Retinal pigment epithelial cell (primary cell): Measurements from ENCODE around the gene SPATS2.

Experiments
- DNase-seq: peaks from one replicate; pipeline ENCODE4 v3.0.0-alpha.2; 2010; ENCODE audit warnings: low read depth
- H3K4me3 ChIP-seq: 2 replicates; pipeline ENCODE4 v1.5.1; 2011; ENCODE audit warnings: mild to moderate bottlenecking, low read length, control low read depth, moderate library complexity
- CTCF ChIP-seq: conservative IDR thresholded peaks from 2 replicates; pipeline ENCODE4 v1.5.1; 2011; ENCODE audit warnings: low read depth, low read length, control low read depth, inconsistent platforms

The SPATS2 gene

GRCh38 chr12:49556391-49557186 is 189.3 kb downstream of the SPATS2 start:
- DNase-seq = no peak
- H3K4me3 ChIP-seq = no peak overlapping the region
- no peak for TF ChIP-seq CTCF

DNA sequence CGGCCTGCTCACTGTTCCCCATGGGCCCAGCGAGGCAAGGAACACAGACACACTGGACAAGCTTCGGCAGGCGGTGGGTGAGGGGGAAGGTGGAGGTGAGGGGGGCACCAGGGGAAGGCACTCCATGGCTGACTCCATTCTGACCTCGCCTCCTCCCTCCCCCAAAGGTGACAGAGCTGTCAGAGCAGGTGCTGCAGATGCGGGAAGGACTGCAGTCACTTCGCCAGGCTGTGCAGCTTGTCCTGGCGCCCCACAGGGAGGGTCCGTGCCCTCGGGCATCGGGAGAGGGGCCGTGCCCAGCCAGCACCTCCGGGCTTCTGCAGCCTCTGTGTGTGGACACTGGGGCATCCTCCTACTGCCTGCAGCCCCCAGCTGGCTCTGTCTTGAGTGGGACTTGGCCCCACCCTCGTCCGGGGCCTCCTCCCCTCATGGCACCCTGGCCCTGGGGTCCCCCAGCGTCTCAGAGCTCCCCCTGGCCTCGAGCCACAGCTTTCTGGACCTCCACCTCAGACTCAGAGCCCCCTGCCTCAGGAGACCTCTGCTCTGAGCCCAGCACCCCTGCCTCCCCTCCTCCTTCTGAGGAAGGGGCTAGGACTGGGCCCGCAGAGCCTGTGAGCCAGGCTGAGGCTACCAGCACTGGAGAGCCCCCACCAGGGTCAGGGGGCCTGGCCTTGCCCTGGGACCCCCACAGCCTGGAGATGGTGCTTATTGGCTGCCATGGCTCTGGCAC is 190.1 kb downstream of the SPATS2 start:
- DNase-seq = no peak
- no peak for TF ChIP-seq CTCF
- no peak overlapping the region for H3K4me3 ChIP-seq

- no peak overlapping the region for H3K4me3 ChIP-seq
- peak; percentile 31 for TF ChIP-seq CTCF
Measured at GRCh38 chr12:49557917-49558215, 190.6 kb downstream of the SPATS2 start.

DNA sequence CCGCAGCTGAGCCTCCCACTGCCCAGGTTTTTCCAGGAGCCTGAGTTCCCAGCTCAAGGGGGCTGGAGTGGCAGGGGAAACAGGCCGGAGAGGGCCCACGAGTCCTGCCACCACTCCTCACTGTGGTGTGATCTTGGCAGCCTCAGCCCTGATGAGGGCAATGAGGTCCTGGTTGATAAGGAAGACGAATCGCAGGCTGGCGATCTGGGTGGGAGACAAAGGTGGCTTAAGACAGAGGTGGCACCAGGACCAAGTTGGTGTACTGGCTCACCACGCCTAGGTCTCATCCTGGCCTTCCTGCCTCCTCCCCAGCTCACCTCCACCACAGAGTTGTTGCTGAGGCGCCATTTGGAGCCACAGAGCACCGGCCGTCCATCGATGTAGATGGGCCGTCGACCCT is 191.3 kb downstream of the SPATS2 start:
- H3K4me3 ChIP-seq = no peak overlapping the region
- no peak for TF ChIP-seq CTCF
- DNase-seq = no peak

More at GRCh38 chr12:49557917-49558215, 190.6 kb downstream of the SPATS2 start:
- no peak for DNase-seq

GRCh38 chr12:49559011-49559675 is 191.9 kb downstream of the SPATS2 start:
- DNase-seq = no peak
- TF ChIP-seq CTCF = no peak
- no peak overlapping the region for H3K4me3 ChIP-seq

GRCh38 chr12:49560695-49561094 is 193.4 kb downstream of the SPATS2 start:
- no peak overlapping the region for H3K4me3 ChIP-seq
- no peak for DNase-seq
- TF ChIP-seq CTCF = no peak
